Measurements from ENCODE around the gene TFCP2L1.
"Not testable (repeated sequence)": the region's sequence is repeated elsewhere in the genome, so short reads cannot be mapped to it uniquely, and the experiment has no call there.

TFCP2L1 gene

GRCh38 chr2:121294881-121295840 is 10.2 kb upstream of the TFCP2L1 start:
- no peak for DNase-seq

DNA sequence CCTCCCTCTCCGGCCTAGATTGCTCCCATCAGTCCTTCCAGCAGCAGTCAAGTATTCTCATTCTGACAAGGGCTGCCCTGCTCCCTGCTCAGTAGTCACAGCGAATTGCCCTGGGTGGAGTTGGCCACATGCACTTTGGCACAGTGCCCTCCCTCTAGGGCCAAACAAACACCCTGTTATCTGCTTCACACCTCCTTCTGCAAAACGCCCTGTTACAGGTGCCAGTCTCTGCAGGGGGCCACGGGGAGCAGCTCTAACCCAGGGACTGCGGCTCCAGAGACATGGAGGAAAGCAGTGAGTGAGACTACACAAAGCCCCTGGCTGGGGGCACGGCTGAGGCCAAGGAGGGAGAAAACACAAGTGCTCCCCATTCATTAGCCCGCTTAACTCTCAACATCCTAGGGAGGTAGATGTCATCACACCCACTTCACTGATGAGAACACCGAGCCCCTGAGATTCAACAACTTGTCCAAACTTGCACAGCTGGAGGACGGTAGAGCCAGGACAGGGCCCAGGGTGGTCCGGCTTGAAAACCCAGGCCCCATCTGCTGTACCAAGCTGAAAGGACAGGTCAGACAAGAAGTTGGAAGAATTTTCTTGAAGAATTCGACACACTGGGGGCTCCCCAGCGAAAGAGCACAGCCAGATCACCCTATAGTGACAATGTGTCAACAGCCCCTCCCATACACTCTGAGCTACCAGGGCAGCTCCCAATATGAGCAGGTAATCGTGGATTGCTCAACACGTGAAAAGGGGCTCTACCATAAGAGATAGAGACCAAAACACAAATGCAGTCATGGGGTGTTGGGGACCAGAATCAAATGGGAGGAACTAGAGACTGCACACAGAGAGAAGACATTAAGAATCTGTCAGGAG is 8.7 kb upstream of the TFCP2L1 start:
- peak; percentile 80 for DNase-seq

GRCh38 chr2:121291251-121291580 is 6.2 kb upstream of the TFCP2L1 start:
- DNase-seq = no peak

DNA sequence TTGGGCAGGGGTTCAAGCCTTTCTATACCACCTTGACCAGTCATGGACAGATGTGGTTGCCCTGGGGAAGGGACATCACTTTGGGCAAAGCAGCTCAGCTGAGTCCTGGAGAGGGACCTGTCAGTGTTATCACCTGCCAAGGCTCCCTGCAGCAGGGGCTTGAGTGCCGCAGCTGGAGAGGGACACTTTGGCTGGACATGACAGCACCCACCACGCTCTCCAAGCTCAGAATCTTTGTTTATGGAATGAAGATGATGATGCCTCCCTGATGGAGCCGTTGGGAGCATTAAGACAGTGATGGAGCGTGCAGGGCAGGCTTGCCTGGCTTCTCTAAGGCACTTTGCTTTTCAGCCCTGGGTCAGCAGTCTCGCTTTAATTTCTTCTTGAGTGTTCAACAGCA is 4.3 kb upstream of the TFCP2L1 start:
- no peak for DNase-seq

DNA sequence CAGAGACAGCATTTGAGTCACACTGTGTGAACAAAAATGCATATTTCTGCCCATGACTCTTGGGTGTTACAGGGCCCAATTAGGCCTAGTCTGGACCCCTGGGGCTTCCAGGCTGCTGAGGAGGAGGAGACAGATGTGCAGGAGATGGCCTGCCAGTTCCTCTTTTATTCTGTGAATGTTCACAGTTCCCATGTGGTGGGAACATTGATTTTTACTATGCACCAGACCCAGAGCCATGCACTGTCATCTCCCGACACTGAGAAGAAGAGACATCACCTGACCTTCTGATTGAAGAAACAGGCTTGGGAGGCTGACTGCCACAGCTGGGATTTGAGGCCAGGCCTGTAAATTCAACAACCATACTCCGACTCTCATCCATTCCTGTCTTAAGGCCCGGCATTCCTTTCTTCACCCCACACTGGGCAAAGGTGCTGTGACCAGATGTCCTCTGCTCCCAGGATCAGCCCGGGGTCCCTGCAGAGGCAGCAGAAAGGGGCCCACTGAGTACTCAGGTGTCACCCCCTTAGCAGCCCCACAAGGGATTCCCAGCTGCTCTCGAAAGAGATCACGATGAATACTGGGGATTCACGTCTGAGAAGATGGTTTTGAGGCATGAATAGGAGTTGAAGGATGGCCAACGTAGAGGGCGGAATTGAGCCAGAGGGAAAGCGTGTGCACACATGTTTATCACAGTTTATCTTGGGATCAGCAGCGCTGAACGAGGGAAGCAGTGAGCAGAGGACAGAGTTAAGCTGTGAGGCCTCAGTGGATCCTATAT is 3.6 kb upstream of the TFCP2L1 start:
- DNase-seq = no peak

- DNase-seq = no peak
Observed at GRCh38 chr2:121287956-121288355, 3.0 kb upstream of the TFCP2L1 start.

GRCh38 chr2:121287146-121287798 is 2.3 kb upstream of the TFCP2L1 start:
- DNase-seq = no peak

DNA sequence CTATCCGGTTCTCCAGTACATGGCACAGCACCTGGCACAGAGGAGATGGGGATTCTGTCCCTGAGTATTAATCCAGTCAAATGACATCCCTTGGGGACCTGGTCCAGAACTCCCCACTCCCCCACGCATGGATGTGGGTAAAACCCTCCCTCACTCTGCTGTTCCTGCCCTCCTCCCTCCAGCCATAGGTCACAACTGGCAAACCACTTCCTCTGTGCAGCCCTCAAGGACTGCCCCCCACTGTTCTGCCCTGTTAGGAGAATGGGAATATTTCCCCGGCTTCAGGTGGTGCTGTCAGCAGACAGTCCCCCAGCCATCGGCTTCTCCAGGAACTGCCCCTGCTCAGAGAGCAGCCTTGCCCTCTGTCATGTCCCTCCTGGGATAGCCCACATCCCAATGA is 1.5 kb upstream of the TFCP2L1 start:
- DNase-seq = no peak

DNA sequence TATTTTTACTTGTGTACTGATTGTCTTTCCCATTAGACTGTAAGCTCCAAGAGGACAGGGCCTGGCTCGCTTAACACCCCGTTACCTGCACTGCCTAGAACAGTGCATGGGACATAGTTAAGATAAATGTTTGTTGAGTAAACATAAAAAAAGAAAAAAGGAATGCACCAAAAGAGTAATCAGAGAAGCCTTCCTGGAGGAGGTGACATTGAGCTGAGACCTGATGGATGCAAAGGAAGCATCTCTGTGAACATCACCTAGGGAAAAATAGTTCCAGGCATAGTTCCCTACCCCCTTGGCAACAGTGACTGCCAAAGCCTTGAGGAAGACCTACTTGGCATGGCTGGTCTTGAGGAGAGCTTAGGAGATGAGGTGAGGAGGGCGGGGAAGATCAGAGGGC is 924 bp upstream of the TFCP2L1 start:
- DNase-seq = no peak

DNA sequence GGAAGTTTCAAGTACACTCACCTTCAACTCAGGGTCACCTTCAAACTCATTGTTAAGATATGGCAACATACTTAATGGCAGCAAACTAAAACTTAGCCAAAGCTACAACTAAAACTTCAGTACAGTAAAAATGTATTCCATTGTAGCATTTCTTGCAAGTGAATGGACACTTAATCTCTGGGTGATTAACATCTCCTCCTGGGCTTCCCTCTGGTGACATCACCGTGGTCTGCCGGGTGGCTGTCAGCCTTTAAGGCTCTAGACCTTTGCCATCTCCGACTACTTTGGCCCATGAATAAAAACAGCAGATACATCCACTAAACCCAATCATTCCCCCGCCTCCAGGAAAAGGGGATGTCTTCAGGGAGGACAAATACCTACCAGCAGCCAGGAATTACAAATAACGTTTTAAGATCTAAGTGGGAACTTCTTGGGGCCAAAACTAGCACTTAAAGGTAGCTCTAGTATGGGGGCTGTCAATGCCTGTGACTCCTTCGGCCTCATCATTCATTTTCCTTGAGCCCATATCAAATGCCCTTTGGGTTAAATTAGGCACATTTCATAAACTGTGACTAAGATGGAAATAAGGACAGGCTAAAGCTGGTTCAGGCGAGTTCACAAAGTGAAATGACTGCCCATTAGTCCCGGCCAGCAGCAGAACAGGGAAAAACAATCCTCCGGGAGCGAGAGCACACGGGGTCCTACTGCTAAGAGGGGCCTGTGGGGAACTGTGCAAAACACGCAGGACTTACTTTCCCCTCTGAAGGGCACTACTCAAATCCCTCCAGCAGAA is 1.1 kb downstream of the TFCP2L1 start:
- no peak for DNase-seq

DNA sequence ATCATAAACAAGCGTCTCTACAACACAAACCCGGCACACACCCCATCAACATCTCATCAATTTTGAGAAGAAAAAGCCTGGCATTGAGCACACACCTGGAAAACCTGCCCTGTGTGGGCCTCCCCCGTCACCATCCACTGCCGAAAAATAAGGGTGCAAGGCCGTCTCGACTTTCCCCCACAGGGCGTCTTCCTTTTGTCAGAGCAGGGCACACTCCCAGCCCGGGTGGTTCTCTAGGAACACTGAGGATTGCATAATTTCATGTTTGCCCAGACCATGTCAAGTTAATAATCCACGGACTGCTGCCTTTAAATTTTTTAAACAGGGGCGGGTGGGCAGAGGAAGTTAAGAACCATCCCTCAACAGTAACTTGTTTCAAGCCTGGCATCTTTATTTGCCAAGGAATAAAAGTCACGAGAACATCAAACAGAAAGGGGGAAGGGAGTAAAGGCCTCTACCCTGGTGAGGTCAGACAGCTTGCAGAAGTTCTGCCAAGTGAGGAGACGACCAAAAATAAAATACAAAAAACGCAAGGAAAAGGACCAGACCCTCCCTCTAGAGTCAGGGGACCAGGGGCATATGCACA is 2.1 kb downstream of the TFCP2L1 start:
- no peak for DNase-seq

DNA sequence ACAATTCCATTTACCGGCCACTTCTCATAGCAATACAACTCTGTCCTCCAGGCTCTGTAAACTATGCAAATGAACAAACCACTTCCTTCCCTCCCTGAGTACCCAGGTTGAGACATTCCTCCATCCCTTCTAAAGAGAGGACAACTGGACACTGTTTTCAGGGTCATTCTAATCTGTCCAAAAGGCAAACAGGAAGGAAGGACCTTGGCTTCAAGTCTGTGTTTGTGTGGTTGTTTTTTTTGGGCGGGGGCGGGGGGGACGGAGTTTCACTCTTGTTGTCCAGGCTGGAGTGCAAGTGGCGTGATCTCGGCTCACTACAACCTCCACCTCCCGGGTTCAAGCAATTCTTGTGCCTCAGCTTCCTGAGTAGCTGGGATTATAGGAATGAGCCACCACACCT is 3.3 kb downstream of the TFCP2L1 start:
- DNase-seq = no peak

DNA sequence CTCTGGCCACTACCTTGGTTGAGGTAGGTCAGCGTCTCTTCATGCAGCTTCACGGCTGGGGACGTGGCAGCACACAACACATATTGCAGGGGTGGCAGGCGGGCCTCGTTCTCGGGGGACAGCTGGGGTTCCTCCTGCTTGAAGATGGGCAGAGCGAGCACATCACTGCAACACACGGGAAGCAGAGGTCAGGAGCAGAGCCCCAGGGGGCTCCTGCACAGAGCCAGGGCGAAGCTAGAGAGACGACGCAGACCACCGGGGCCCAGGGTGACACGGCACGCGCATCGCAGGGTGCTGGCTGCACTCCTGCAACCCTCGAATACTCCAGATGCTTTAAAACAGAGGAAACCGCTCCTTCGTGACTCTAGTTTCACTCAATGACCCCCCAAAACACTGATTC is 3.9 kb downstream of the TFCP2L1 start:
- no peak for DNase-seq

- DNase-seq = no peak
Observed at GRCh38 chr2:121279476-121280220, 5.4 kb downstream of the TFCP2L1 start.

DNA sequence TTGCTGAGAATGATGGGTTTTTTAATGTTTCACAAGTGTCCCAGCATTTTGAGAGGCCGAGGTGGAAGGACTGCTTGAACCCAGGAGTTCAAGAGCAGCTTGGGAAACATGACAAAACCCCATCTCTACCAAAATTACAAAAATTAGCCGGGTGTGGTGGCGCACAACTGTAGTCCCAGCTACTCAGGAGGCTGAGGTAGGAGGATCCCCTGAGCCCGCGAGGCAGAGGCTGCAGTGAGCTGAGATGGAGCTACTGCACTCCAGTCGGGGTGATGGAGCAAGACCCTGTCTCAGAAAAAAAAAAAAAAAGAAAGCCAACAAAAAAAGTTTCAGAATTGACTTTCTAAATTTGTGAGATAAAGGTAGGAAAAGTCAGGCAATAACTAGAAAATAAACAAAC is 8.7 kb downstream of the TFCP2L1 start:
- DNase-seq = no peak

- DNase-seq = no peak
Observed at GRCh38 chr2:121273116-121273515, 11.9 kb downstream of the TFCP2L1 start.

- DNase-seq = no peak
Observed at GRCh38 chr2:121272596-121272995, 12.4 kb downstream of the TFCP2L1 start.

DNA sequence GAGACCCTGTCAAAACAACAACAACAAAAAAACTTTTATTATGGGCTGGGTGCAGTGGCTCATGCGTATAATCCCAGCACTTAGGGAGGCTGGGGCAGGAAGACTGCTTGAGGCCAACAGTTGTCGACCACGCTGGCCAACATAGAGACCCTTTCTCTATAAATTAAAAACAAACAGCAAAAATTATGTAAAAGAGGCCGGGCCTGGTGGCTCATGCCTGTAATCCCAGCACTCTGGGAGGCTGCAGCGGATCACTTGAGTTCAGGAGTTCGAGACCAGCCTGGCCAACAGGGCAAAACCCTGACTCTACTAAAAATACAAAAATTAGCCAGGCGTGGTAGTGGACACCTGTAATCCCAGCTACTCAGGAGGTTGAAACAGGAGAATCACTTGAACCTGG is 15.6 kb downstream of the TFCP2L1 start:
- DNase-seq = not testable (repeated sequence)

GRCh38 chr2:121266543-121267106 is 18.4 kb downstream of the TFCP2L1 start:
- no peak for DNase-seq

DNA sequence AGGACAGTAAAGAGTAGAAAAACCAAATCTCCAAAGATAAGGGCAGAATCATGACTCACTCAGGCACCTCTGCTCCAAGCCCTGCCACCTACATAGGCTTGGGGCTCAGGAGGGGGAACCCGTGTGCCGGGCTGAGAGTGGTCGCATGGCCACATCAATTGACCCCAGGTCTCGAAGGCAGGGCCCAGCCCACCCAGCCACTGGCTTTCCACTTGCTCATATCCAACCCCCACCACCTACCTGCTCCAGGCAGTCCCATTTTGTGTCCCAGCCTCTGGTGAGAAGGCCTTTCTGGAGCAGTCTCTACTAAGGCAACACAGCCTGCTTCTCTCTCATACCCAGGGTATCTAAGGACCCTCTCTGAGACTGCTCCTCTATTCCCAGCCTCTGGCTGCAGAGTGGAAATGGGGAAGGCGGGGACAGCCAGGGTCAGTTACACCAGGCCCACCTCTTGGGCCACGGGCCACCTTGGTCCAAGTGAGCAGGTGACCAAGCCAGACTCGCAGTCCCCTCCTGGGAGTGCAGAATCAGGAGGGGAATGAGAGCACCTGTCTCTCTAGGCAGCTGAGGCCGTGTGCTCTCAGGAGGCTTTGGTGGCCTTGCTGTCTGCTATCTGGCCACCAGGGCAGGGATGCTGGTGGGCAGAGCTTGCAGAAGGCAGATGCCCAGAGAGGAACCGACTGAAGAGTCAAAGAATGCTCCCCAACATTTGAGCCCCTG is 20.8 kb downstream of the TFCP2L1 start:
- no peak for DNase-seq
